Trophoblast cell (in vitro differentiated cells and primary cell): ENCODE measurements around the gene ECE2.

Experiments
- DNase-seq, 2 donors: peaks; one replicate each; pipeline ENCODE4 v3.0.0-alpha.2; 2016
- H2AFZ ChIP-seq: 2 replicates; pipeline ENCODE4 v1.6.1; 2013; ENCODE audit warnings: low read length, moderate library complexity, mild to moderate bottlenecking; ENCODE audit not compliant: insufficient read depth, poor library complexity
- H2AK5ac ChIP-seq: 2 replicates; pipeline ENCODE4 v1.6.1; 2013; ENCODE audit warnings: mild to moderate bottlenecking, low read length
- H2BK120ac ChIP-seq: 2 replicates; pipeline ENCODE4 v1.6.1; 2013; ENCODE audit warnings: low read length, mild to moderate bottlenecking, moderate library complexity; ENCODE audit not compliant: insufficient read depth, poor library complexity
- H2BK12ac ChIP-seq: 2 replicates; pipeline ENCODE4 v1.6.1; 2013; ENCODE audit warnings: mild to moderate bottlenecking, low read length, moderate library complexity
- H2BK5ac ChIP-seq: 2 replicates; pipeline ENCODE4 v1.6.1; 2013; ENCODE audit warnings: low read length, low read depth, moderate library complexity, mild to moderate bottlenecking; ENCODE audit not compliant: poor library complexity
- H3K14ac ChIP-seq: 2 replicates; pipeline ENCODE4 v1.6.1; 2013; ENCODE audit warnings: mild to moderate bottlenecking, low read length
- H3K18ac ChIP-seq: 2 replicates; pipeline ENCODE4 v1.6.1; 2013; ENCODE audit warnings: mild to moderate bottlenecking, low read length
- H3K23ac ChIP-seq: 2 replicates; pipeline ENCODE4 v1.6.1; 2013; ENCODE audit warnings: low read length
- H3K27ac ChIP-seq: 2 replicates; pipeline ENCODE4 v1.5.1; 2013; ENCODE audit warnings: low read depth, mild to moderate bottlenecking, inconsistent platforms, low read length, moderate library complexity
- H3K27me3 ChIP-seq: 2 replicates; pipeline ENCODE4 v1.6.1; 2013; ENCODE audit warnings: inconsistent platforms, mild to moderate bottlenecking, low read length, moderate library complexity; ENCODE audit not compliant: insufficient read depth
- H3K36me3 ChIP-seq, 2 experiments: 1 replicate in 1 of 2; 2 replicates in 1 of 2; pipeline ENCODE4 v1.6.1; 2013; ENCODE audit warnings: low read length in 2 of 2, mild to moderate bottlenecking in 2 of 2, moderate library complexity in 1 of 2; ENCODE audit not compliant: insufficient read depth in 2 of 2, control insufficient read depth in 1 of 2
- H3K4ac ChIP-seq: 2 replicates; pipeline ENCODE4 v1.6.1; 2013; ENCODE audit warnings: low read depth, mild to moderate bottlenecking, low read length, moderate library complexity
- H3K4me1 ChIP-seq, 2 experiments: 1 replicate in 1 of 2; 2 replicates in 1 of 2; pipeline ENCODE4 v1.6.1; 2013; ENCODE audit warnings: low read length in 2 of 2, mild to moderate bottlenecking in 2 of 2, moderate library complexity in 1 of 2; ENCODE audit not compliant: insufficient read depth in 2 of 2, control insufficient read depth in 1 of 2
- H3K4me2 ChIP-seq: 2 replicates; pipeline ENCODE4 v1.6.1; 2013; ENCODE audit warnings: inconsistent platforms, mild to moderate bottlenecking, low read length, moderate library complexity
- H3K4me3 ChIP-seq: 2 replicates; pipeline ENCODE4 v1.5.1; 2013; ENCODE audit warnings: mild to moderate bottlenecking, low read depth, low read length, inconsistent platforms
- H3K79me1 ChIP-seq: one replicate; pipeline ENCODE4 v1.6.1; 2013; ENCODE audit warnings: low read length
- H3K79me2 ChIP-seq: 2 replicates; pipeline ENCODE4 v1.6.1; 2013; ENCODE audit warnings: low read length, mild to moderate bottlenecking; ENCODE audit not compliant: control insufficient read depth, insufficient read depth, poor library complexity
- H3K9ac ChIP-seq: 2 replicates; pipeline ENCODE4 v1.6.1; 2013; ENCODE audit warnings: mild to moderate bottlenecking, low read length
- H3K9me3 ChIP-seq: 2 replicates; pipeline ENCODE4 v1.6.1; 2013; ENCODE audit warnings: low read depth, mild to moderate bottlenecking, control low read depth, inconsistent platforms, low read length; ENCODE audit not compliant: insufficient read depth
- H4K12ac ChIP-seq: 2 replicates; pipeline ENCODE4 v1.6.1; 2013; ENCODE audit warnings: low read depth, mild to moderate bottlenecking, low read length, moderate library complexity
- H4K8ac ChIP-seq: 2 replicates; pipeline ENCODE4 v1.6.1; 2013; ENCODE audit warnings: low read depth, mild to moderate bottlenecking, low read length, moderate library complexity
- H4K91ac ChIP-seq: one replicate; pipeline ENCODE4 v1.6.1; 2013; ENCODE audit warnings: low read depth, mild to moderate bottlenecking, low read length, moderate library complexity
- WGBS: extraction: QIAGEN DNeasy Blood & Tissue Kit; methylation state at CpG from one replicate; pipeline ENCODE4 v1.1.7; 2013; ENCODE audit warnings: missing lambda C conversion rate; ENCODE audit not compliant: insufficient read length, insufficient coverage; ENCODE audit errors: extremely low coverage; 5-methylcytosine and 5-hydroxymethylcytosine counted together

Gene ECE2

DNA sequence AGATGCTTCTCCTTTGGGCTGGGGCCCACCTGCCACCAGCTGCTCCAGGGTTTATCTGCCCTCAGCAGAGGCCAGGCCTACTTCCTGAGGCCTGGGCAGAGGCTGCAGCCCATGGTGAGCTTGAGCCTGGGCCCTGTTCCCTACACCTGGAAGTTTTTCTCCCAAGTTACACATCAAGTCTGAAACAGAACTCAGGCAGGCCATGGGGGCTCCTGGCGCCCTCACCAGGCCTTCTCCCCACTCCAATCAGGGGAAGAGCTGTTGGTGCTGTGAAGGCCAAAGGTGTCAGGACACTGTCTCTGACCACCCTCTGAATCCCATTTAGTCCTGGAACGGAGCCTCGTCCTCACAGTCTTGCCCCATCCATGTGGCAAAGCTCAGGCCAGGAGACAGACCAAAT, 39.2 kb upstream of the ECE2 start:
- H4K91ac ChIP-seq, result no peak overlapping the region
- no peak overlapping the region for H2BK12ac ChIP-seq
- no peak overlapping the region for H3K9ac ChIP-seq
- no peaks in the 10 kb centered on the region for H3K79me2 ChIP-seq
- H3K9me3 ChIP-seq, result no peaks in the 10 kb centered on the region
- no peak overlapping the region for H3K4ac ChIP-seq
- H4K12ac ChIP-seq, result no peak overlapping the region
- DNase-seq, result no peak
- H3K27ac ChIP-seq, result no peak overlapping the region
- H3K4me2 ChIP-seq, result no peak overlapping the region
- no peaks in the 10 kb centered on the region for H3K4me1 ChIP-seq
- H3K79me1 ChIP-seq, result no peaks in the 10 kb centered on the region
- no peaks in the 10 kb centered on the region for H3K36me3 ChIP-seq
- H3K4me3 ChIP-seq, result no peak overlapping the region
- H2AK5ac ChIP-seq, result no peak overlapping the region
- no peak overlapping the region for H3K18ac ChIP-seq
- no peak overlapping the region for H2BK120ac ChIP-seq
- whole genome bisulfite sequencing, result no CpG with 5 or more reads among the region's 3 CpGs
- H4K8ac ChIP-seq, result no peak overlapping the region
- H2BK5ac ChIP-seq, result no peak overlapping the region
- H3K14ac ChIP-seq, result no peak overlapping the region
- H3K23ac ChIP-seq, result no peak overlapping the region
- H2AFZ ChIP-seq, result no peak overlapping the region
- H3K27me3 ChIP-seq, result peaks cover 13% of the 10 kb centered on the region

DNA sequence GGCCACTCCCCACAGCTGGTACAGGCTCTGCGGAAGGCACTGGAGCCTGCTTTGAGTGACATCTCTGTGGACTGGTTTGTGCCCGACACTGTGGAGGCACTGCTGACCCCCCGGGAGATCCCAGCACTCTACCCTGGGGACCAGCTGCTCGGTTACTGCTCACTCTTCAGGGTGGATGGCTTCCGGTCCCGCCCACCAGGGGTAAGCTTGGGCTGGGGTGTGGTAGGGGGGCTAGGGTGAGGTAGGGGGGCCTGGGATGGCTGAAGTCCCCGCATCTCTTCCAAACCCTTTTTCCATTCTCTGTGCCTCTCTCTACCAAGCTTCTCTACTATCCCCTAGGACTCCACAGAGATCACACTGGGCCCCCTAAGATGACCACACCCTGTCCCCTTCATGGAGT, 38.6 kb upstream of the ECE2 start:
- Histone ChIP-seq H3K18ac (no peak overlapping the region), H4K12ac (no peak overlapping the region), H3K36me3 (peaks cover under 1 to 3% of the 10 kb centered on the region in 2 experiments), H3K9me3 (no peaks in the 10 kb centered on the region), H3K4me1 (no peaks in the 10 kb centered on the region), H3K4ac (no peak overlapping the region), H2BK5ac (no peak overlapping the region), H3K14ac (no peak overlapping the region), H3K27ac (no peak overlapping the region), H2BK120ac (no peak overlapping the region), H3K23ac (no peak overlapping the region), H2AFZ (no peak overlapping the region), H3K9ac (no peak overlapping the region), H2BK12ac (no peak overlapping the region), H3K79me2 (no peaks in the 10 kb centered on the region), H4K8ac (no peak overlapping the region), H4K91ac (no peak overlapping the region), H3K4me2 (no peak overlapping the region), H2AK5ac (no peak overlapping the region), H3K79me1 (no peaks in the 10 kb centered on the region), H3K4me3 (no peak overlapping the region), H3K27me3 (peaks cover 7% of the 10 kb centered on the region)
- no CpG with 5 or more reads among the region's 7 CpGs for WGBS
- no peak for DNase-seq

DNA sequence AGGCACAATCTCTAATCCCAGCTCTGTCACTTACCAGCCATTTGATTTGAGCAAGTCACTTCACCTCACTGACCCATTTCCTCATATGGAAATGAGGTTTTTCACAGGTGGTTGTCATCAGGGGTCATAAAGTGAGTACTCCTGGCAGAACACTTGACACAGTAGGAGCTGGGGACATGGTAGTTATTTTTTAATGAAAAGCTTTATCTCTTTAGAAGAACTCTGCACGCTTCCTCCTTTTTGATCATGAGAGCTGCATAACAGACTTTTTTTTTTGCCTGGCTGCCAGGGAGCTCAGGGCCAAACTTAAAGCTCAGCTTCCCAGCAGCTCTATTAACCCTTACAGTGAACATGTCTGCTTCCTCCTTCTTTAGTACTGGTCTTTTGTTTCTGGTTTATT, 38.0 kb upstream of the ECE2 start:
- DNase-seq, result no peak
- Histone ChIP-seq H3K4me1 (no peaks in the 10 kb centered on the region), H2BK120ac (no peak overlapping the region), H3K18ac (no peak overlapping the region), H2BK12ac (no peak overlapping the region), H3K9me3 (no peaks in the 10 kb centered on the region), H3K27me3 (peaks cover 2% of the 10 kb centered on the region), H3K79me2 (no peaks in the 10 kb centered on the region), H3K27ac (no peak overlapping the region), H3K36me3 (peaks cover 7 to 9% of the 10 kb centered on the region in 2 experiments), H4K91ac (no peak overlapping the region), H3K4ac (no peak overlapping the region), H3K4me2 (no peak overlapping the region), H4K8ac (no peak overlapping the region), H2BK5ac (no peak overlapping the region), H3K79me1 (no peaks in the 10 kb centered on the region), H2AFZ (no peak overlapping the region), H3K4me3 (no peak overlapping the region), H3K9ac (no peak overlapping the region), H3K23ac (no peak overlapping the region), H2AK5ac (no peak overlapping the region), H3K14ac (no peak overlapping the region), H4K12ac (no peak overlapping the region)
- no CpG with 5 or more reads among the region's 1 CpG for WGBS

DNA sequence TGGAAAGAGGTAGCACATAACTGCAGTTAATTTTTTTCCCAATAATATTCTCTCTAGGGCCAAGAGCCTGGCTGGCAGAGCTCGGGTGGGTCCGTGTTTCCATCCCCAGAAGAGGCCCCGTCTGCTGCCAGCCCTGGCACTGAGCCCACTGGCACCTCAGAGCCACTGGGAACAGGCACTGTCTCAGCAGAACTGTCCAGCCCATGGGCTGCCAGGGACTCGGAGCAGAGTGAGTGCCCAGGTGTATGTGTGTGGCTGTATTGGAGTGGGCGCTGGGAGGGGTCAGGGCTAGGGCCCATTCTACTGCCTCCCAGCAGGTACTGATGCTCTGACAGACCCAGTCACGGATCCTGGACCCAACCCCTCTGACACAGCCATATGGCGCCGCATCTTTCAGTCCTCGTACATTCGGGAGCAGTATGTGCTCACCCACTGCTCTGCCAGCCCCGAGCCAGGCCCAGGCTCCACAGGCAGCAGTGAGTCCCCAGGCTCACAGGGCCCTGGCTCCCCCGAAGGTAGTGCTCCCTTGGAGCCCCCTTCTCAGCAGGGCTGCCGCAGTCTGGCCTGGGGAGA, 37.5 kb upstream of the ECE2 start:
- H3K27ac ChIP-seq, result no peak overlapping the region
- peaks cover 8 to 12% of the 10 kb centered on the region in 2 experiments for H3K36me3 ChIP-seq
- no peaks in the 10 kb centered on the region for H3K4me1 ChIP-seq
- H2BK12ac ChIP-seq, result no peak overlapping the region
- no peak overlapping the region for H3K4ac ChIP-seq
- no peaks in the 10 kb centered on the region for H3K79me1 ChIP-seq
- no peak overlapping the region for H2AK5ac ChIP-seq
- no peak overlapping the region for H3K14ac ChIP-seq
- H2BK120ac ChIP-seq, result no peak overlapping the region
- H4K91ac ChIP-seq, result no peak overlapping the region
- H3K4me2 ChIP-seq, result no peak overlapping the region
- WGBS, result no CpG with 5 or more reads among the region's 13 CpGs
- no peaks in the 10 kb centered on the region for H3K79me2 ChIP-seq
- no peak overlapping the region for H3K18ac ChIP-seq
- H4K8ac ChIP-seq, result no peak overlapping the region
- H3K27me3 ChIP-seq, result no peaks in the 10 kb centered on the region
- no peak overlapping the region for H3K9ac ChIP-seq
- no peak overlapping the region for H2AFZ ChIP-seq
- no peak for DNase-seq
- no peak overlapping the region for H3K4me3 ChIP-seq
- H2BK5ac ChIP-seq, result no peak overlapping the region
- no peak overlapping the region for H4K12ac ChIP-seq
- no peaks in the 10 kb centered on the region for H3K9me3 ChIP-seq
- no peak overlapping the region for H3K23ac ChIP-seq
